ENCODE measurements around the gene HOXA10.

The HOXA10 gene

DNA sequence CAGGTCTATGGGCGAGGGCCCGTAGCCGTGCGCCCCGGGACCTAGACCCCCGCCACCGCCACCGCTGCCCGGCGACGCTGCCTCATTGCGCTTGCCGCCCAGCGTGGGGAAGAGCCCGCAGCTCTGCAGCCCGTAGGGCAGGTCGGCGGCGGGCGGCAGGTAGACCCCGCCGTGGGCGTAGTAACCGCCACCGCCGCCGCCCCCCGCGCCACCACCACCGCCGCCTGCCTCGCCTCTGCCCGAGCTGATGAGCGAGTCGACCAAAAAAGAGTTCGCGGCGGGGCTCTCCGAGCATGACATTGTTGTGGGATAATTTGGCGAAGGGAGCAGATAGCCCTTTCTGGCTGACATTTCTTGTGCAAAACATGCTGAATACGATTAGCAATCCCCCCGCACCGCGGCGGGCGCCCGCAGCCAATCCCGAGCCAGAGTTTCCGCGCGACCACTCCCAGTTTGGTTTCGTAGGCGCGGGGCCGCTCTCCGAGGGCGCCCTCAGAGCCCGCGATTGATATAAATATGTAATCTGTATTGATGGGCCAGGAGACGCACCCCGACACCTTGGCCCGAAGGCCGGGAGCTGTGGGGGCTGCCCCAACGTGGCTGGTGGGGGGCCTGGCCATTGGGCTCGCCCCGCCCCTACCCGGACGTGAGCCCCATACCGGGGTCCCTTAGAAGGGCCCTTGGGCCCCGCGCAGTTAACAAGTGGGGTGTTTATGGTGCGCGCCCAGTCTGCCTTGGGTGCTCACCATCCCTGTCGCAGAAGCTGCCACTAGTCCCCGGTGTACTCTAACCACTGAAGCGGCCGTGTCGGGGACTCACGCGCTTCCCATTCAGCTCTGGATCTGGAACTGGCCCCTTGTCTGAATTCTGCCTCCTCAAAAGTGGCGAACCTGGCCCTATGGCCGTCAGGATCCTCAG is at the start of gene HOXA10:
Gene HOXA10 (minus strand): TSS at position 365 of the 918 bp plus-strand sequence. CDS start 14 bp downstream, at position 351.
- no peak for DNase-seq

DNA sequence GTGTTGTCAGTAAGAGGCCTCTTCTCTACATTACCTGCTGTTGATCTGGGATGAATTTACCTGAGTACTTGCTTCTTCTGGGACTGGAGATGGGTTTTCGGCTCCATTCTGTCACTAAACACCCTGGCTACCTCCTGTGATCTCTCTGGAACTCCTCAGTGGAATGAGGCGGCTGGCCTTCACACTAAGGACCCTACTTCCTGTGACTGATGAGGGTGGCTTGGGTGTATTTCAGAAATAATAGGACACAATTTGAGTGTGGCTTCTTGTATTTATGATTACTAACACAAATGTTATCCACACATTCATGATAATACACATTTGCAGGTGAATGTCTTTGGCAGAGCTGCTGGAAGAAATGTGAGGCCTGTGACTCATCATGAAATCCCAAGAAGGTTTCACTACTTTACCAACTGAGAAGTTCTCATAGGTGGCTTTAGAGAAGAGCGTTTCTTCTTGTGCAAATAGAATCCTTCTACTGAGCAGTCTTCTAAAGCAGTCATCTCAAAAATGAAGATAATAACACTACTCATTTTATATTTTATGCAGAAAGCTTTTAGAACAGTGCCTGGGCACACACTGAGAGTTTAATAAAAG is 47.2 kb upstream of the HOXA10 start:
- DNase-seq, result no peak

DNA sequence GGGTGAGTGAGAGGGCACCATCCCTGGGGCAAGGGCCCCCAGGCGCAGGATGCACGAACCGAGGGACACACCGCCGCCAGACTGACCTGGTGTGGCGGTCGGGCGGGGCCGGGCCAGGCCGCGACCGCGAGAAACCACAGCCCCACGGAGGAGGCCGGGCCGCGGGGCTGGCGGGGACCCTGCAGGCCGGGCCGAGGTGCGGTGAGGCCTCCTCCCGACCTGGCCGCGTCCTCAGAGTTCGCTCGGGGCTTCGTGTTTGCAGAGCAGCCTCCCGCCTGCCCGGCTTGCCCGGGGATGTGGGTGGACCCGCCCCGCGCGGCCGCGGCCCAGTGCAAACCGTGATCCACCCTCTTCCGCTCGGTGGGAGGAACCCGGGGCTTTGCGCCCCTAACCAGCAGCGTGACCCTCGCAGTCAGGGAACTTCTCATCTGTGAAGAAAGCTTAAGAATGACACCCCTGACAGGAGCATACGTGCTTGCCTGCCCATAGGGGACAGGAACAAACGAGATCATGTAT is 46.4 kb upstream of the HOXA10 start:
- DNase-seq, result no peak

DNA sequence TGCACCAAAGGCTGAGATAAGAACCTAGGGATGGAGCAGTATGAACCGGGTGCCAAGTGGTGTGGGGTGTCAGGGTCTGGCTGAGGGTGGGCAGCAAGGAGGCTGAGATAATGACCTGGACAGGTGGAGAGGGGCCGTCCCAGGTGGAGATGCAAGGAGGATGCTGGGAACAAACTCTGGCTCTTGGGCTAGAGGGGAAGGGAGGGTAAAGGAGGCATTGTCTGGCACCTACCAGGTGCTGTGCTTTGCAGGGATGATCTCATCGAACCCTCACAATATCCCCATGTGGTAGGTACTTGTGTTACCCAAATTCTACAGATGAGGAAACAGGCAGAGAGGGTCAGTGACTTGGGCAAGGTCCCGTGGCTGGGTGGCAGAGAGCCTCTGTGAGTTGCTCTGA is 45.7 kb upstream of the HOXA10 start:
- no peak for DNase-seq

DNA sequence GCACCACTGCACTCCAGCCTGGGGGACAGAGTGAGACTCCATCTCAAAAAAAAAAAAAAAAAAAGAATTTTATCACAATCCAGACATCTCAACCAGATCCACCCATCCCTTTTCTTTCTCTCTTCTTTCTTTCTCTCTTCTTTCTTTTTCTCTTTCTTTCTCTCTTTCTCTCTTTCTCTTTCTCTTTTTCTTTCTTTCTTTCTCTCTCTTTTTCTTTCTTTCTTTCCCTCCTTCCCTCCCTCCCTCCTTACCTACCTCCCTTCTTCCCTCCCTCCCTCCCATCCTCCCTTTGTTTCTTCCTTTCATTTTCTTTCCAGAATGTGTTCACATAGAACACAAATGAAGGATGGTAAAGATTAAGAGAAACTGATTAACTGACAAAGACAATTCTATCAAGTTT is 43.8 kb upstream of the HOXA10 start:
- DNase-seq, result no peak

DNA sequence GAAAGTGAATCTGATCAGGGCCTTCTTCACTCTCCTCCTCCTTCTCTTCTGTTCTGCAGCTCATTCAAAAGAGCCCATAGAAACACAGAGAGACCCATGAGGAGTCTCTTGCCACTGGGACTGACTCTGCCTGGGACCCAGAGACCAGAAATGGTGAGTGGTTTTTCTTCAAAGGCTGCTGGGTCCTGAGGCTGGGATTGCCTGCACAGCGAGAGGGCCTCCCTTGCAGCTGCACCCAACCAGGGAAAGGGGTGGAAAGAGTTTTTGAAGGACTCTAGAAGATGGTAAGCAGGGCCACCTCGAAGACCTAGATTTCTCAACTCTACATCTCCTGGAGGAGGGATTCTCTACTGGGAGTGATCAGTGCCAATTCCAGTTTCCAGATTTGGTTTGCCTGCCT is 41.2 kb upstream of the HOXA10 start:
- no peak for DNase-seq

DNA sequence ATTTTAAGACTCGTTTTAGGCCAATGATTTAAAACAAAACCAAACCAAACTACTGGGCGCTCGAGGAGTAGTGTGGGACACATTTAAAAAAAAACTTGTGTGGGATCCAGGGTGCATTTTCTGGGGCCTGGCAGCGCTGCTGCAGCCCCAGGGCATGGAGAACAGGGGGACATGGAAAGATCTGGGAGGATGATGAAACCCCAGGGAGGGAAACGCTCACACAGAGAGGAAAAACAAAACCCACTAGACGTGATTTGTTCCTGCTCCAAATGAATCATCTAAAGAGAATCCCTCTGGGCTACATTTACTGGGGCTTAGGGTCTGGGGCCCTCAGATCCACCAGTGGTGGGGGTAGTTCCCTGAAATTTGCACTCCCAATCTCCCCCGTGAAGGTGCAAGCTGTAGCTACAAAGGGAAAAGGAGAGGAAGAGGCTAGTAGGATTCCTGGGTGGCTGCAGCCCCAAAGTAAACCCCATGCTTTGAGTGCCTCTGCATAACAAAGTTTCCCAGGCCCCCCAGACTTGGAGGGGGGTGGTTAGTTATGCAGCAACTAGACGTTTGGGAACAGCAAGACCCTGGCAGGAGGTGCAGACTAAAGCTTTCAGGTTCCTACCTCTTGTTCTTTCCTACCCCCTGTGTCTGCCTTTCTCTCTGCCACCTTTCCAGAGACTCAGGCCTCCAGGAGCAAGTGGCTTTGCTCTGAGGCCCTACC is 40.3 kb upstream of the HOXA10 start:
- DNase-seq, result no peak

DNA sequence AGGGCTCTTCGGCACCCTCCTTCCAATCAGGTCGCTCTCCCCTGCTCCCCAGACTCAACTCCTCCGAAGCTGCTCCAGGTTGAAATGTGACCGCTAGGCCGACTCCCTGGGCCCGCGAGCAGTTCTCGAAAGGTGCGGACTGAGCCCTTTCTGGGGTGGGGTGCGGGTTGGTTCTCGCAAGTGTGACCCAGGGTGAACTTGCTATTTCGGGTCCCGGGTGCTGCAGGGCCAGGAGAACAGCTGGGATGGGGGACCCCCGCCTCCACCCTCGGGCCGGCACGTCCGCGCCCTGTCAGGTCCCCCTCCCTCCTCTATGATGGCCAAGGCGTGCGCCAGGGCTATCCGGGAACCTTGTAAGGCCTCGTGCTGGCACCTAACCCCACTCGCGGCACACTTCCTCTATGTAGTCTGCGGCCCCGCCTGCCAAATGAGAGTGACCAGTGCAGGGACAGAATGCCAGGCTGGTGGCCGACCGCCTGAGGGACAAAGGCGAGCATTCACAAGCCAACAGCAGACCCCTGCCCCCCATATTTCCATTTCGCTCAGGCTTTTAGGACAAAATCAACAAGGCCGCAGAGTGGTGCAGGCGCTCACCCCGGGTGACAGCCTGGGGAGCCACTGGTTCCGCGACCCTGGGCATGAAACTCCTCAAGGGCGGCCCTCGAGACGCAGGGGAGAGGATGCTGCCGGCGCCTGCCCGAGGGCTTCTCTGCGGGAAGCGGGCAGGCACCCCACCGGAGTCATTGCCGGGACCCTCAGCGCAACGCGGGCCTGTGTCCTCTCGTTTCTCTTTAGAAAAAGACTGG is 39.5 kb upstream of the HOXA10 start:
- DNase-seq, result no peak

DNA sequence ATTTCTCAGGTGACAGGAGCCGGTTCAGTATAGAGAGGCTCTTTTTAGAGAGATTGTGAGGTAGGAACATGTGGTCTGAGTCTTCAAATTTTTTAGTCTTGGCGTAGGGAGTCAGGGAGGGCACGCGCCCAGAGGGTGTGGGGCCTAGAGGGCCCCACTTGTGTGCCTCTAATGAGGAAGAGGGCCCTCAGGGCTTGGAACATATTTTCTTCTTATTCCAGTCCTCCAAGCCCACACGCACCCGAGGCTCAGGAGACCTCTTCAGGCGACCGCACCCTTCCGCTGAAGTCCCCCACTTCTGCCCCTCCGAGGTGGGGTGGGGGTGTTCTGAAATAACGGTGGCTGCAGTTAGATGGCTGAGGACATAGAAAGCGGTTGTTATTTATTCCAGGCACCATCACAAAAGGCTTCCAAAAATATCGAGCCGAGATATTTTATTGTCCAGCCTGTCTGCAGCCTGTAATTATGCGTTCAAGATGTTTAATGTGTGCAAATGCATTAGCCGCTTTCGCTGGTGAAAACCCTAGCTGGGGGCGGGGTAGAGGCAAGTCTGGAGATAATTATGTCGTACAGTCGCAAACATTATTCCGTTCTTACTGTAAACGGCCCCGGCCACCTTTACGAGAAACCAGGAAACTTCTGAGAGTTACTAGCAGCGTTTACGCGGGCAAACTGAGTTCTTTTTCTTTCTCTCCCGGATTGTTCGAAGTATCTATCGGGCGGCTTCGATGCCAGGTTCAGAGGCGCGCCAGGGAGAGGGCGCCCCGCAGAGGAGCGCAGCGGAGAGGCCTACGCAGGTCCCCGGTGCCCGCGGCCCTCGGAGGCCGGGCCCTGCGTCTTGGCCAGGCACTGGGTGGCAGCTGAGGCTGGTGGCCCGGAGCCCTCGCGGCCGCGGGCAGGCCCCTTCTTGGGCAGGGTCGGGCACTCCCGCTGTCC is 38.6 kb upstream of the HOXA10 start:
- no peak for DNase-seq

DNA sequence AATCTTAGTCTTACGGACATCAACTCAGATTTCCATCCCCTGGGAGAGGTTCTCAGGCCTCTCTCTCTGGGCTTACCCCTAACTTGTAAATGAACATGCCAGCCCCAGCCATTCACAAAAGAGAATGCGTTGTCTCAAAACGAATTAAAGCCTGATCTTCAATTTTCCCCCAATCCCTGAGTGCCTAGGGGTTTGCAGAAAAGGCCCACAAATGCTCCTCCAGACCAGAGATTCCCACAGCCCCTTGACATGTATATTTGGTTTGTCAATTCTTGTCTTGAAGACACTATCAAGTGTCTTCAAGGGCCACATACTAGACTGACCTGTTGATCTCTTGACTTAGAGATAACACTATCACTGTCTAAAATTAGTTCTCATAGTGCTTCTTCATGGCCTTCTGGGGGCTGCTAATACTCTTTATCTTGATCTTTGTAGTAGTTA is 37.7 kb upstream of the HOXA10 start:
- no peak for DNase-seq

DNA sequence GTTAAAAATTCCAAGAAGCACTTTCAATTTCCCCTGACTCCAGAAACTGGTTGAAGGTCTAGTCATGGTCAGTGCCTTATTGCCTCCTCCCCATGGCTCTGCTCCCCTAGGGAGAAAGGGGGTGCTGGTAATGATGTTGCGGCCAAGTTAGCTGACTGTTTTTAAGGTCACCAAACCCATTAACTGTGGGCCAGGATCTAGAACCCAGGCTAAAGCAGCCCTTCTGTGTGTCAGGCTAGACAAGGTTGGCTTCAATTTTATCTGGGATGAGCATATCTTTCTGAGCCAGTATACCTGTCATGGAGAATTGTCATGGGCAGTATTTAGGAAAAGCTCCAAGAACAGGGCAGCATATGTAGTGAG is 36.9 kb upstream of the HOXA10 start:
- no peak for DNase-seq

DNA sequence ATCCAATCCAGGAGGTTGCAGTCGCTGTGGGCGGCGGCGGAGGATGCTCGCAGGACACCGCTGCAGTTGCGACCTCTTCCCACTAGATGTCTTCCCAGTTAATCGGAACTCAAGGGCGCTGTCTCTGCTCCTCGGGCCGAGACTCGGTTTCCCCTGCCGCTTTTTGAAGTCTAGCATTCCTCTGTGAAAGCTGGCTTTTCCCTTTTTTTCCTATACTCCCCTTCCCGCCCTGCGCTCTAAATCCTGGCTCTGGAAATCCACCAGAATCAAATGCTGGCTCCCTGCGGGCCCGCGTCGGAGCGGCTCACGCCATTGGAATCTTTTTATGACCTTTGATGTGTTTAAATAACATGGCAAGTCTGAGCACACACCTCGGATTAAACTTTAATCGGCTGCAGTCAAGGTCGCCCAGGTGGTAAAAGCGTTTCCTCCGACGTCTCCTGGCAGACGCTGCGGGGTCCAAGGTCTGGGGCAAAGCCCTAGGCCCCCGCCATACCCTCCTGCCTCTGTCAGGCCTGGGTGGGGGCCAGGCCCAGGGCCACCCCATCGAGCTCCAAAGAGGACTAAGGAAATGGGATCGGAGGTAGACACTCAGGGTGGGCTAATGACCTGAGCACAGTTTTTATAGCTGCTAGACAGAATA is 36.4 kb upstream of the HOXA10 start:
- DNase-seq, result no peak

DNA sequence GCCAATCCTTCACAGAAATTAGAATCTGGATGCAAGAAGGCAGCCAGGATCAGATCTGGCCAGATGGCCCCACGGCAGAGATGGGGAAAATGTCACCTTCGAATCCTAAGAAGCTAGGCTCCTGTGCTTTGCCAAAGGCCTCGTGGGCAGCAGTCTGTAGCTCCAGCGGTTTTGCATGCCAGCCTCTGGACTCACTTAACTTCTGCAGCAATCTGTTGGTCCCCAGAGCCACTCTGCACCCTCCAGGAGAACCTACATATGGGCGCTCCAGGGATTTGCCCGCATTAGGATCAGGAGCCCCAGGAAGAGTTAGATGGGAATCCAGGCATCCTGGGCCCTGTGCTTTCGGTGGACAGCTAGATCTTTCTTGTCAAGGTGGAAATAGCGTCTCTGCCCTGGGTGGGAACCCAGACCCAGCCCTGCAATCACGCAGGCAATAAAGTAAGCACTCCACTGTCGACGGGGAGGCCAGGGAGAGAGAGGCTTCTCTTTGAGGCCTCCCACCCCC is 35.9 kb upstream of the HOXA10 start:
- no peak for DNase-seq

DNA sequence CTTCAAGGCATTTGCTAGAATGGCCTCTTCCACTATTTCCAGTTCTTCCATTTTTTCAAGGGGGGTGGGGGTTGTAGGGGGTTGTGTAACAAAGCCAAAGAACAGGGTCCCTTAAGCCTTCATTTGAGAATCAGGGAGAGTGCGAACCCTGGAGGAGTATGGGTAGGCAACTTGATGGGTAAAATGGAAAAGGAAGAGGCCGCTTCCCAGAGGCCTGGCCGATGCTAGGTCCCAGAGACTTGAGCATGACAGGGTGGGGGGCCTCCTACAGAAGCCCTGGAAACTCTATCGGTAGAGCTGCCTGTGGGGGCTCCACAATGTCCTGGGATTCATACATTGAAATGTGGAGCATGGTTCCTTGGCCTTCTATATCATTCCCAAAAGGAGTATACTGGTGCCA is 34.9 kb upstream of the HOXA10 start:
- no peak for DNase-seq

DNA sequence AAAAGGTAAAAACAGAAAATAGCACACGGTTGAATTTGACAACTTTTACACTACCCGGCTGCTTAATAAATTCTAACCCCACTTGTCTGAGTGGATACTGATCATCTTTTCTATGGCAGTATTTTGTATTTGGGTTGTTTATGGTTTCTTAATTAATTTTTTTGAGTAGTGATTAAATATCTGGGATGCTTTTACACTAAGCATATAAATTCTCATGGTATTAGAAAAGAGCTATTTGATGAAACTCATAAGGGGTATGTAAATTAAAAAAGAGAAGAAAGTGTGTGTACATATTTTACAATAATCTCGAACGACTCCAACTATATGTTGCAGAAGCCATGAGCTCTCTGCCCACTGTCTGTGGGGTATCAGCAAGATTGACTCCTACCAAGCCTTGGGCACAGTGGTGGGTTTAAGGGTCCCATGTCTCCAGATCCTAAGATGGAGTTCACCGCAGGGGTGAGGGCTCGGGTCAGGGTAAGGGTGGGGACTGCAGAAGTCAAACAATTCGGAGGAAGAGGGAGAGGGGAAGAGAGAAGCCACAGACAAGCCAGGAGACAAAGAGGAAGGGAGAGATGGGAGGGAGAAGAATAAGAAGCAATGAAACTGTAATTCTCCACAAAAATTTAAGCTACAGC is 33.3 kb upstream of the HOXA10 start:
- DNase-seq, result no peak

DNA sequence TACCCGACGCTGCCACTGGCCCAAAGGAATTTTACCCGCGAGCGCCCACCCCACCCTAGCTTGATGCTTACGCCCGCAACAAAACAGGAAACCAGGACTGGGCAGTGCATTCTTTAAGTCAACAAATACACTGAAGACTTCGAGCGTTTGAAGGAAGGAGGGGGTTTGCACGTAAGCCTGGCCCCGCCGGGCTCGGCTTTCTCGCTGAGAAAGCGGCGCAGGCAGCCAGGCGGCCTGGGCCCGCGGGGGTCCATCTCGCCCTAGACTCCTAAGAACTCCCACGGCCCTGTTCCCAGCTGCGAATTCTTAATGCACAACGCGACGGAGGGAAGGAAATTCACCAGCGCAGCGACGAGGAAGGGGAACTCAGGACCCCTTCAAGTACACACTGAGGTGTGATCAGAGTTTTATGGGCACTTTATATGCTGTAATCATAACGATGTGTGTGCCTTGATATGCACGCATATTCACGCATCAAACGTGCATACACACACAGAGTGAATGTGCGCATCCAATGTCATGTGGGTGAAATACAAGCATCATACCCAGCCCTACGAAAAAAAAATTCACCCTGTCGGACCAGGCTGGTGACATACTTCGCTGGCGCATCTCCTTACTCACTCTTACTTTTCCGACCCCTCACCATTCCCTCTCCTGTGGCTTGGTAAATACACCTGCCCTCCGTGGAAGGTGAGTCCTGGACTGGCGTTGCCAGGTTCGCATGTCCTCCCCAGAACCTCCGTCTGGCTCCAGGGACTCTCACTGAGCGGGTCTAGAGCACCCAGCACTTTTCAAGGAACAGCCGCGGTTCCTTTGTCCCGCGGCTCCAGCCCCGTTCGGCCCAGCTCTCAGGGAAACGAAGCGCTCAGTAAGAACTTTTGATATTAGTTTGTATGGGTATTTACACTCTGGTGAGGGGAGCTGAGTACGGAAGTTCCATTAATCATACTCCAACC is 31.5 kb upstream of the HOXA10 start:
- no peak for DNase-seq

DNA sequence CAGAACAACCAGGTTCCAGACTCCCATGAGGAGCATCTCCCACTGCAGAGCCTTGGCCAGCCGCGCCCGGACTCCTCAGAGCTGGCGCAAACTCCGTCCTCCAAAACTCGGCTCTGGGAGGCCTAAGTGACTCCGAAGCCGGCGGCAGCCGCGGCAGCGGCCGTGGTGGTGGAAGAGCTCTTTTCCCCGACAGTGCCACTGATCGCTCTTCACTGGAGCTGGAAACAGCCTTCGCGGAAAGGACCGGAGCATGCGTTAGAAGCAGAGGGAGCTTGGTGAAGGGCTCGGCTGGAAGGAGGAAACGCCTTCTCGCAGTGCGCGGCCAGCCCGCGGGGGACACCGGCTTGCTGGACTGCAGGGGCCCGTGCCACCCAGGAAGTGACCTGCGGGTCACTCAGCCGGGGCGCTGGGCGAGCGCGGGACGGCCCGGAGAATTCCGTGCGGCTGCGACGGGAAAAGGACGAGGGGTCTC is 30.8 kb upstream of the HOXA10 start:
- no peak for DNase-seq

DNA sequence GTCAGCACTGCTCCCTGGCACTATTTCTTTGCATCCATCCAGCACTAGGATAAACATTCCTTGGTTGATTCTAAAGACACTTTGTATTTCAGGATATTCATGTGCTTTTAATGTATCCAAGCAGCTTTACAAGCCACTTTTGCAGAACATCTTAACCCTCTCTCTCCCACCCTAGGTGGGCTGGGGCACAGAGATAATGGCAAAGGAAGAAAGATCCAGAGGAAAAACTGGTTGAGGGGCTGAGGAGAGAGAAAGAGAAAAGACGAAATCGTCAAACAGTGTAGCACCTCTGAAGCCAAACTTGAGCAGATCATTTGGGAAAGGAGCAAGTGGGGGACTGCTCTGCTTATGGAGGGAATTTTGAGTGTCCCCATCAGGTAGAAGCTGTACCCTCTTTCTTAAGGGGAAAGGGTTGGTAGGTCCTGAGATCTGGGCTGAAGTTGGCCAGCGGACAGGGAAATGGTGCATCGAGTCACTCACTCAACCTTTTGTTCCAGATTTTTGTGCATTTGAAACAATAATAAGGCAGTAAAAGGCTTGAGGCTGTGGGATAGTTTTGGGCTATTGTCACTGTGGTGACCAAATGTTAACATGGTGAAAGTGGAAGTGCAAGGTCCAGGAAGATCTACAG is 30.0 kb upstream of the HOXA10 start:
- DNase-seq, result no peak

Measured in NCI-H524 treated with DMSO at 0.1 percent for 48 hours (cell line).